Measurements from ENCODE around the gene KIAA0753. TPM values are rescaled to one million over a fixed set of nuclear protein-coding genes. Genes with fewer than 3 reads are reported as not detected.

KIAA0753 gene
- total and polyA plus RNA-seq, 2 of the 13 experiments (the other 11 are each of a cell fraction or from before 2014, with no cell fraction given), result 5.2 to 9.1 TPM

DNA sequence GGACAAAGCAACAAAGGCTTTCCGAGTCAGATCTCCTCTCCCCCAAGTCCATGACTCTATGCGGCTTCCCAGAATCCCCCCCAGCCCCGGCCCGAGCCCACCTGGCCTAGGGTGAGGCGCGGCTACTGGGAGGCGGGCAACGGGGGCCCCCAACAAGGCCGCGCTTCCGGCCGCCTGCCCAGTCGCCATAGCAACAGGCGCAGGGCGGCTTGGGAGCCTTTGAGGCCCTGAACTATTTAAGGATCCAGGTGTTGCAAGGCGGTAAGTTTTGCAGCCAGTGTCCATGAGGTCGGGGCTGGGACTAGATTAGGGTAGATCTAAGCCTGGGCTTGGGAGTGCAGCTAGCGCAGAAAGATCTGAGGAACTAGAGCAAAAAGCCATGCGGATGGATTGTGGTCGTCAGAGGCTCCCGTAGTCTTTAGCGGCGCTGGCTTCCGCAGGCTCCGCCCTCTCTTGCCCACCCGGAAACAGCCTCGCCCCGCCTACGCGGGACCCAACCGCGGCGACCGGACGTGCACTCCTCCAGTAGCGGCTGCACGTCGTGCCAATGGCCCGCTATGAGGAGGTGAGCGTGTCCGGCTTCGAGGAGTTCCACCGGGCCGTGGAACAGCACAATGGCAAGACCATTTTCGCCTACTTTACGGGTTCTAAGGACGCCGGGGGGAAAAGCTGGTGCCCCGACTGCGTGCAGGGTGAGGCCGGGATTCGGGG is at the start of gene KIAA0753, which contains the start of gene TXNDC17 (continued):
- TF ChIP-seq, protein P1, sequence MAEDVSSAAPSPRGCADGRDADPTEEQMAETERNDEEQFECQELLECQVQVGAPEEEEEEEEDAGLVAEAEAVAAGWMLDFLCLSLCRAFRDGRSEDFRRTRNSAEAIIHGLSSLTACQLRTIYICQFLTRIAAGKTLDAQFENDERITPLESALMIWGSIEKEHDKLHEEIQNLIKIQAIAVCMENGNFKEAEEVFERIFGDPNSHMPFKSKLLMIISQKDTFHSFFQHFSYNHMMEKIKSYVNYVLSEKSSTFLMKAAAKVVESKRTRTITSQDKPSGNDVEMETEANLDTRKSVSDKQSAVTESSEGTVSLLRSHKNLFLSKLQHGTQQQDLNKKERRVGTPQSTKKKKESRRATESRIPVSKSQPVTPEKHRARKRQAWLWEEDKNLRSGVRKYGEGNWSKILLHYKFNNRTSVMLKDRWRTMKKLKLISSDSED (CRISPR knock-in tag; IDR thresholded peaks at IDR 0.05), result no peak
- TF ChIP-seq, protein P2, sequence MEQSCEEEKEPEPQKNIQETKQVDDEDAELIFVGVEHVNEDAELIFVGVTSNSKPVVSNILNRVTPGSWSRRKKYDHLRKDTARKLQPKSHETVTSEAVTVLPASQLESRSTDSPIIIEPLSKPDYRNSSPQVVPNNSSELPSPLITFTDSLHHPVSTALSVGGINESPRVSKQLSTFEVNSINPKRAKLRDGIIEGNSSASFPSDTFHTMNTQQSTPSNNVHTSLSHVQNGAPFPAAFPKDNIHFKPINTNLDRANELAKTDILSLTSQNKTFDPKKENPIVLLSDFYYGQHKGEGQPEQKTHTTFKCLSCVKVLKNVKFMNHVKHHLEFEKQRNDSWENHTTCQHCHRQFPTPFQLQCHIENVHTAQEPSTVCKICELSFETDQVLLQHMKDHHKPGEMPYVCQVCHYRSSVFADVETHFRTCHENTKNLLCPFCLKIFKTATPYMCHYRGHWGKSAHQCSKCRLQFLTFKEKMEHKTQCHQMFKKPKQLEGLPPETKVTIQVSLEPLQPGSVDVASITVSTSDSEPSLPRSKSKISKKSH (CRISPR knock-in tag; IDR thresholded peaks at IDR 0.05; ENCODE audit: borderline replicate concordance), result peak; percentile 69; the same call in 1 of the 2 replicates
- 0 out of 2 replicates have a peak, but pooled peaks have one; percentile 44 for TF ChIP-seq ZNF451 (CRISPR knock-in tag; IDR thresholded peaks at IDR 0.05)
- 0 out of 2 replicates have a peak, but pooled peaks have one; percentile 58 for TF ChIP-seq KLF13 (CRISPR knock-in tag; IDR thresholded peaks at IDR 0.05)
- peak; percentile 18 for TF ChIP-seq MED8 (CRISPR knock-in tag; IDR thresholded peaks at IDR 0.05; ENCODE audit: insufficient replicate concordance)
- TF ChIP-seq, protein P3, sequence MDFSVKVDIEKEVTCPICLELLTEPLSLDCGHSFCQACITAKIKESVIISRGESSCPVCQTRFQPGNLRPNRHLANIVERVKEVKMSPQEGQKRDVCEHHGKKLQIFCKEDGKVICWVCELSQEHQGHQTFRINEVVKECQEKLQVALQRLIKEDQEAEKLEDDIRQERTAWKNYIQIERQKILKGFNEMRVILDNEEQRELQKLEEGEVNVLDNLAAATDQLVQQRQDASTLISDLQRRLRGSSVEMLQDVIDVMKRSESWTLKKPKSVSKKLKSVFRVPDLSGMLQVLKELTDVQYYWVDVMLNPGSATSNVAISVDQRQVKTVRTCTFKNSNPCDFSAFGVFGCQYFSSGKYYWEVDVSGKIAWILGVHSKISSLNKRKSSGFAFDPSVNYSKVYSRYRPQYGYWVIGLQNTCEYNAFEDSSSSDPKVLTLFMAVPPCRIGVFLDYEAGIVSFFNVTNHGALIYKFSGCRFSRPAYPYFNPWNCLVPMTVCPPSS (IDR thresholded peaks at IDR 0.05), result no peak
- TF ChIP-seq YY1 (IDR thresholded peaks at IDR 0.05; ENCODE audit: insufficient read depth, insufficient replicate concordance, low read depth, low read length), result peak; percentile 17
- TF ChIP-seq CREB1 (IDR thresholded peaks at IDR 0.05), result 0 out of 2 replicates have a peak, but pooled peaks have one; percentile 21
- TF ChIP-seq CREB1 (CRISPR knock-in tag; IDR thresholded peaks at IDR 0.05), result peak; percentile 63
- TF ChIP-seq, protein P4, sequence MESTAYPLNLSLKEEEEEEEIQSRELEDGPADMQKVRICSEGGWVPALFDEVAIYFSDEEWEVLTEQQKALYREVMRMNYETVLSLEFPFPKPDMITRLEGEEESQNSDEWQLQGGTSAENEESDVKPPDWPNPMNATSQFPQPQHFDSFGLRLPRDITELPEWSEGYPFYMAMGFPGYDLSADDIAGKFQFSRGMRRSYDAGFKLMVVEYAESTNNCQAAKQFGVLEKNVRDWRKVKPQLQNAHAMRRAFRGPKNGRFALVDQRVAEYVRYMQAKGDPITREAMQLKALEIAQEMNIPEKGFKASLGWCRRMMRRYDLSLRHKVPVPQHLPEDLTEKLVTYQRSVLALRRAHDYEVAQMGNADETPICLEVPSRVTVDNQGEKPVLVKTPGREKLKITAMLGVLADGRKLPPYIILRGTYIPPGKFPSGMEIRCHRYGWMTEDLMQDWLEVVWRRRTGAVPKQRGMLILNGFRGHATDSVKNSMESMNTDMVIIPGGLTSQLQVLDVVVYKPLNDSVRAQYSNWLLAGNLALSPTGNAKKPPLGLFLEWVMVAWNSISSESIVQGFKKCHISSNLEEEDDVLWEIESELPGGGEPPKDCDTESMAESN (CRISPR knock-in tag; conservative IDR thresholded peaks at IDR 0.05), result peak; percentile 76; the same call in 1 of the 2 replicates
- no peak for TF ChIP-seq ZNF839 (CRISPR knock-in tag; IDR thresholded peaks at IDR 0.05; ENCODE audit: borderline replicate concordance)
- no peak for TF ChIP-seq FOSL1 (CRISPR knock-in tag; IDR thresholded peaks at IDR 0.05; ENCODE audit: borderline replicate concordance)
- peak; percentile 84 for TF ChIP-seq ZNF546 (CRISPR knock-in tag; conservative IDR thresholded peaks at IDR 0.05)
- TF ChIP-seq TCF7 (IDR thresholded peaks at IDR 0.05; ENCODE audit: low read depth), result peak; percentile 33; the same call in 1 of the 2 replicates
- TF ChIP-seq TCF7L2 (IDR thresholded peaks at IDR 0.05; ENCODE audit: low read depth, low read length), result no peak
- TF ChIP-seq ARNT2 (CRISPR knock-in tag; IDR thresholded peaks at IDR 0.05; ENCODE audit: low read depth), result peak; percentile 90
- TF ChIP-seq, protein P5, sequence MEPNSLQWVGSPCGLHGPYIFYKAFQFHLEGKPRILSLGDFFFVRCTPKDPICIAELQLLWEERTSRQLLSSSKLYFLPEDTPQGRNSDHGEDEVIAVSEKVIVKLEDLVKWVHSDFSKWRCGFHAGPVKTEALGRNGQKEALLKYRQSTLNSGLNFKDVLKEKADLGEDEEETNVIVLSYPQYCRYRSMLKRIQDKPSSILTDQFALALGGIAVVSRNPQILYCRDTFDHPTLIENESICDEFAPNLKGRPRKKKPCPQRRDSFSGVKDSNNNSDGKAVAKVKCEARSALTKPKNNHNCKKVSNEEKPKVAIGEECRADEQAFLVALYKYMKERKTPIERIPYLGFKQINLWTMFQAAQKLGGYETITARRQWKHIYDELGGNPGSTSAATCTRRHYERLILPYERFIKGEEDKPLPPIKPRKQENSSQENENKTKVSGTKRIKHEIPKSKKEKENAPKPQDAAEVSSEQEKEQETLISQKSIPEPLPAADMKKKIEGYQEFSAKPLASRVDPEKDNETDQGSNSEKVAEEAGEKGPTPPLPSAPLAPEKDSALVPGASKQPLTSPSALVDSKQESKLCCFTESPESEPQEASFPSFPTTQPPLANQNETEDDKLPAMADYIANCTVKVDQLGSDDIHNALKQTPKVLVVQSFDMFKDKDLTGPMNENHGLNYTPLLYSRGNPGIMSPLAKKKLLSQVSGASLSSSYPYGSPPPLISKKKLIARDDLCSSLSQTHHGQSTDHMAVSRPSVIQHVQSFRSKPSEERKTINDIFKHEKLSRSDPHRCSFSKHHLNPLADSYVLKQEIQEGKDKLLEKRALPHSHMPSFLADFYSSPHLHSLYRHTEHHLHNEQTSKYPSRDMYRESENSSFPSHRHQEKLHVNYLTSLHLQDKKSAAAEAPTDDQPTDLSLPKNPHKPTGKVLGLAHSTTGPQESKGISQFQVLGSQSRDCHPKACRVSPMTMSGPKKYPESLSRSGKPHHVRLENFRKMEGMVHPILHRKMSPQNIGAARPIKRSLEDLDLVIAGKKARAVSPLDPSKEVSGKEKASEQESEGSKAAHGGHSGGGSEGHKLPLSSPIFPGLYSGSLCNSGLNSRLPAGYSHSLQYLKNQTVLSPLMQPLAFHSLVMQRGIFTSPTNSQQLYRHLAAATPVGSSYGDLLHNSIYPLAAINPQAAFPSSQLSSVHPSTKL (CRISPR knock-in tag; IDR thresholded peaks at IDR 0.05), result peak; percentile 38; the same call in 1 of the 2 replicates
- TF ChIP-seq ZFP90 (CRISPR knock-in tag; IDR thresholded peaks at IDR 0.05; ENCODE audit: borderline replicate concordance), result peak; percentile 72
